Prostate gland (tissue), 2 donors: ENCODE measurements around the gene TCF7.
A peak's percentile ranks its signal among the peaks of the same experiment; 100 is the strongest.

ENCODE experiments used
- POLR2A ChIP-seq: fragments of 450-650 bp; IDR thresholded peaks from one replicate; pipeline ENCODE4 v1.6.1; 2016; ENCODE audit warnings: antibody characterized with exemption, mild to moderate bottlenecking
- POLR2AphosphoS5 ChIP-seq: sonication (generic); formaldehyde crosslinking; IDR thresholded peaks from one replicate; pipeline ENCODE4 v1.6.1; 2017; ENCODE audit warnings: antibody characterized with exemption
- TF ChIP-seq, protein P1 (sequence below), 4 experiments: fragments of 200-600 bp in 2 of 4; fragments of 450-650 bp in 2 of 4; sonication (generic) in 2 of 4; IDR thresholded peaks; 1 replicate in 3 of 4; 2 replicates in 1 of 4; pipeline ENCODE4 v1.5.1; 2016 to 2019; ENCODE audit warnings: antibody characterized with exemption in 4 of 4, mild to moderate bottlenecking in 2 of 4, moderate library complexity in 2 of 4

DNA sequence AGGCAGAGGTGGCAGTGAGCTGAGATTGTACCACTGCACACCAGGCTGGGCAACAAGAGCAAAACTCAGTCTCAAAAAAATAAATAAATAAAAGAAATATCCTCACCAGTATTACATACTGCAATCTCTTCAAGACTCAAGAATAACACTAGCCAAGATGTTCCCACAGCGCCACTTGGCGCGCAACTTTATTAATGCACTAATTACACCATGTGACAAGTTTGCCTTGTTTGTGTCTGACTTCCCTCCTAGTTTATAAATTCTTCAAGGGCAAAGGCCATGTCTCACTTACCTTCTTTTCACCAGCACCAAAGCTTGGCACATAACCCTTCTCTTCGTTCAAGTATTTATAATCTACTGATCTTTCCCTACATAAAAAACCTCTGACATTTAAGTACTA, 57.5 kb downstream of the TCF7 start:
- TF ChIP-seq POLR2AphosphoS5, result no peak
- TF ChIP-seq, protein P1, sequence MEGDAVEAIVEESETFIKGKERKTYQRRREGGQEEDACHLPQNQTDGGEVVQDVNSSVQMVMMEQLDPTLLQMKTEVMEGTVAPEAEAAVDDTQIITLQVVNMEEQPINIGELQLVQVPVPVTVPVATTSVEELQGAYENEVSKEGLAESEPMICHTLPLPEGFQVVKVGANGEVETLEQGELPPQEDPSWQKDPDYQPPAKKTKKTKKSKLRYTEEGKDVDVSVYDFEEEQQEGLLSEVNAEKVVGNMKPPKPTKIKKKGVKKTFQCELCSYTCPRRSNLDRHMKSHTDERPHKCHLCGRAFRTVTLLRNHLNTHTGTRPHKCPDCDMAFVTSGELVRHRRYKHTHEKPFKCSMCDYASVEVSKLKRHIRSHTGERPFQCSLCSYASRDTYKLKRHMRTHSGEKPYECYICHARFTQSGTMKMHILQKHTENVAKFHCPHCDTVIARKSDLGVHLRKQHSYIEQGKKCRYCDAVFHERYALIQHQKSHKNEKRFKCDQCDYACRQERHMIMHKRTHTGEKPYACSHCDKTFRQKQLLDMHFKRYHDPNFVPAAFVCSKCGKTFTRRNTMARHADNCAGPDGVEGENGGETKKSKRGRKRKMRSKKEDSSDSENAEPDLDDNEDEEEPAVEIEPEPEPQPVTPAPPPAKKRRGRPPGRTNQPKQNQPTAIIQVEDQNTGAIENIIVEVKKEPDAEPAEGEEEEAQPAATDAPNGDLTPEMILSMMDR (IDR thresholded peaks at IDR 0.05), result peak in 1 of 4 experiments; percentile 3
- TF ChIP-seq POLR2A, result no peak
